ENCODE results near the gene ATPAF1. TPM values are rescaled to one million over a fixed set of nuclear protein-coding genes. Genes with fewer than 3 reads are reported as not detected.
A peak's percentile ranks its signal among the peaks of the same experiment; 100 is the strongest.

The ATPAF1 gene
- total and polyA plus RNA-seq, 8 donors = 32.6 to 88.8 (median 39.3) TPM

GRCh38 chr1:46614604-46614984 is 53.6 kb downstream of the ATPAF1 start:
- peaks cover 42 to 65% (median 58%) of the 10 kb centered on the region in 4 donors for H3K4me1 ChIP-seq
- peaks cover 17 to 33% (median 28%) of the 10 kb centered on the region in 4 donors for H3K36me3 ChIP-seq
- DNase-seq = no peak
- intact Hi-C loops (cut with DNase I; ENCODE audit: low total_unique reads) = no loop called here
- H3K27ac ChIP-seq = peak overlapping the region in 4 of 5 donors; percentile 47 to 97 (median 94)
- peak overlapping the region in 1 of 4 donors; percentile 78 for H3K4me3 ChIP-seq
- no peaks in the 10 kb centered on the region for H3K27me3 ChIP-seq
- TF ChIP-seq EP300 (IDR thresholded peaks at IDR 0.05) = no peak
- TF ChIP-seq CTCF (IDR thresholded peaks at IDR 0.05) = no peak
- no peak for TF ChIP-seq POLR2AphosphoS5 (IDR thresholded peaks at IDR 0.05)
- no peak for TF ChIP-seq POLR2A (IDR thresholded peaks at IDR 0.05)
- whole genome bisulfite sequencing, 5 donors = 74 to 82% (median 78%) methylated on average over 2 of the region's 2 CpGs
- no peaks in the 10 kb centered on the region for H3K9me3 ChIP-seq

GRCh38 chr1:46613661-46614603 is 54.2 kb downstream of the ATPAF1 start:
- H3K4me1 ChIP-seq = peaks cover 42 to 65% (median 58%) of the 10 kb centered on the region in 4 donors
- H3K4me3 ChIP-seq = peak overlapping the region; percentile 18 to 78 (median 34)

GRCh38 chr1:46612937-46613660 is 55.1 kb downstream of the ATPAF1 start:
- no peak for DNase-seq
- peak overlapping the region in 3 of 5 donors; percentile 92 to 97 (median 96) for H3K27ac ChIP-seq
- no peak for TF ChIP-seq CTCF (IDR thresholded peaks at IDR 0.05)
- no peak for TF ChIP-seq POLR2A (IDR thresholded peaks at IDR 0.05)
- no peak for TF ChIP-seq POLR2AphosphoS5 (IDR thresholded peaks at IDR 0.05)
- TF ChIP-seq EP300 (IDR thresholded peaks at IDR 0.05) = no peak
- H3K9me3 ChIP-seq = no peaks in the 10 kb centered on the region
- WGBS, 5 donors = 89 to 92% (median 90%) methylated on average over 29 to 38 of the region's 38 CpGs
- H3K4me1 ChIP-seq = peaks cover 42 to 65% (median 58%) of the 10 kb centered on the region in 4 donors
- peak overlapping the region; percentile 18 to 38 (median 34) for H3K4me3 ChIP-seq
- intact Hi-C loops (cut with DNase I; ENCODE audit: low total_unique reads) = no loop called here
- H3K27me3 ChIP-seq = no peaks in the 10 kb centered on the region
- peaks cover 31 to 48% (median 42%) of the 10 kb centered on the region in 4 donors for H3K36me3 ChIP-seq

More at GRCh38 chr1:46613661-46614603, 54.2 kb downstream of the ATPAF1 start:
- no peaks in the 10 kb centered on the region for H3K9me3 ChIP-seq
- intact Hi-C loops (cut with DNase I; ENCODE audit: low total_unique reads) = no loop called here
- H3K36me3 ChIP-seq = peaks cover 24 to 39% (median 34%) of the 10 kb centered on the region in 4 donors
- peak in 2 of 3 donors; percentile 26 to 64 for TF ChIP-seq POLR2AphosphoS5 (IDR thresholded peaks at IDR 0.05)
- no peak for TF ChIP-seq CTCF (IDR thresholded peaks at IDR 0.05)
- WGBS, 5 donors = 20 to 36% (median 26%) methylated on average over 15 to 16 of the region's 16 CpGs
- H3K27me3 ChIP-seq = no peaks in the 10 kb centered on the region
- DNase-seq = peak; percentile 72 to 94
- peak overlapping the region in 4 of 5 donors; percentile 47 to 97 (median 94) for H3K27ac ChIP-seq

GRCh38 chr1:46611691-46612221 is 56.4 kb downstream of the ATPAF1 start:
- H3K27me3 ChIP-seq = no peaks in the 10 kb centered on the region
- H3K4me3 ChIP-seq = peak overlapping the region in 1 of 4 donors; percentile 9
- WGBS, 5 donors = 61 to 77% (median 61%) methylated on average over 5 to 7 of the region's 7 CpGs
- TF ChIP-seq EP300 (IDR thresholded peaks at IDR 0.05) (no peak), CTCF (IDR thresholded peaks at IDR 0.05) (no peak), POLR2AphosphoS5 (IDR thresholded peaks at IDR 0.05) (no peak), POLR2A (IDR thresholded peaks at IDR 0.05) (no peak)
- H3K9me3 ChIP-seq = no peaks in the 10 kb centered on the region
- peak overlapping the region in 3 of 5 donors; percentile 18 to 62 (median 21) for H3K27ac ChIP-seq
- peak in 1 of 2 donors; percentile 45 for DNase-seq
- H3K4me1 ChIP-seq = peaks cover 42 to 61% (median 50%) of the 10 kb centered on the region in 4 donors
- intact Hi-C loops (cut with DNase I; ENCODE audit: low total_unique reads) = no loop called here
- peaks cover 33 to 54% (median 48%) of the 10 kb centered on the region in 4 donors for H3K36me3 ChIP-seq

Measured in stomach (tissue), 9 donors.